OCI-LY7 (cell line): ENCODE results near the gene TTC28. TPM values are rescaled to one million over a fixed set of nuclear protein-coding genes. Genes with fewer than 3 reads are reported as not detected.
"Not testable (repeated sequence)": the region's sequence is repeated elsewhere in the genome, so short reads cannot be mapped to it uniquely, and the experiment has no call there.

Experiments used
- BruUV-seq: library from RNA; stranded (reverse); fragments of 400-500 nt; replicated peaks from 2 replicates; lab custom pipeline; 2021; lab: Mats Ljungman, UMichigan
- CTCF ChIA-PET: fragments of 300-600 bp; sonication (Branson Sonifier 250); formaldehyde crosslinking; loops from one replicate; lab custom pipeline; 2022; ENCODE audit warnings: antibody characterized with exemption; ENCODE audit not compliant: unreplicated experiment; lab: Charles Lee
- POLR2A ChIA-PET: fragments of 300-600 bp; sonication (Branson Sonifier 250); formaldehyde crosslinking; loops from one replicate; lab custom pipeline; 2022; ENCODE audit warnings: antibody characterized with exemption; lab: Charles Lee
- DNase-seq: peaks from one replicate; pipeline ENCODE4 v3.0.0-alpha.2; 2015; ENCODE audit warnings: low spot score
- H2AFZ ChIP-seq: fragments of 200-600 bp; sonication (generic), shearing (Covaris generic); 2 replicates; pipeline ENCODE4 v1.6.1; 2014; ENCODE audit warnings: mild to moderate bottlenecking, antibody characterized with exemption, low read length, moderate library complexity
- H3K27ac ChIP-seq: fragments of 200-600 bp; sonication (generic); 2 replicates; pipeline ENCODE4 v1.5.1; 2014; ENCODE audit warnings: mixed run types, low read depth, mild to moderate bottlenecking, moderate library complexity, low read length, inconsistent platforms; ENCODE audit not compliant: poor library complexity, severe bottlenecking
- H3K36me3 ChIP-seq: fragments of 200-600 bp; sonication (generic); 2 replicates; pipeline ENCODE4 v1.6.1; 2014; ENCODE audit warnings: mild to moderate bottlenecking, antibody characterized with exemption, low read length, moderate library complexity, mixed read lengths; ENCODE audit not compliant: insufficient read depth
- H3K4me1 ChIP-seq: fragments of 200-600 bp; sonication (generic); 2 replicates; pipeline ENCODE4 v1.5.1; 2014; ENCODE audit warnings: mild to moderate bottlenecking, low read length; ENCODE audit not compliant: insufficient read depth, poor library complexity, severe bottlenecking
- H3K4me2 ChIP-seq: fragments of 200-600 bp; sonication (generic); 2 replicates; pipeline ENCODE4 v1.6.1; 2014; ENCODE audit warnings: mild to moderate bottlenecking, low read length
- H3K4me3 ChIP-seq: fragments of 200-600 bp; sonication (generic); 2 replicates; pipeline ENCODE4 v1.5.1; 2014; ENCODE audit warnings: mild to moderate bottlenecking, low read depth, low read length; ENCODE audit not compliant: poor library complexity, severe bottlenecking
- H3K79me2 ChIP-seq: fragments of 200-600 bp; sonication (generic); 2 replicates; pipeline ENCODE4 v1.6.1; 2016; ENCODE audit warnings: low read depth, mild to moderate bottlenecking, low read length, moderate library complexity, mixed read lengths; ENCODE audit not compliant: insufficient read depth
- H3K9me2 ChIP-seq: fragments of 200-600 bp; sonication (generic); 2 replicates; pipeline ENCODE4 v1.6.1; 2016; ENCODE audit warnings: mild to moderate bottlenecking, low read length, mixed read lengths; ENCODE audit not compliant: insufficient read depth
- H3K9me3 ChIP-seq: fragments of 200-600 bp; sonication (generic); 2 replicates; pipeline ENCODE4 v1.6.1; 2014; ENCODE audit warnings: mild to moderate bottlenecking, mixed run types, low read length, mixed read lengths
- H4K20me1 ChIP-seq: fragments of 200-600 bp; sonication (generic); 2 replicates; pipeline ENCODE4 v1.6.1; 2014; ENCODE audit warnings: mild to moderate bottlenecking, antibody characterized with exemption, low read length, moderate library complexity, mixed read lengths; ENCODE audit not compliant: insufficient read depth
- CTCF ChIP-seq: fragments of 200-600 bp; sonication (generic); conservative IDR thresholded peaks from 2 replicates; pipeline ENCODE4 v1.5.1; 2014; ENCODE audit warnings: mild to moderate bottlenecking, antibody characterized with exemption, low read length, moderate library complexity, mixed read lengths
- EZH2phosphoT487 ChIP-seq: fragments of 200-600 bp; sonication (generic); IDR thresholded peaks from 2 replicates; pipeline ENCODE4 v1.6.1; 2018; ENCODE audit warnings: low read depth, borderline replicate concordance, mild to moderate bottlenecking, mixed run types, antibody characterized with exemption, low read length, moderate library complexity, mixed read lengths
- intact Hi-C: fragments of 100-400 bp; cut with micrococcal nuclease; formaldehyde crosslinking; loops from one replicate; pipeline ENCODE4 v1.10.0; 2022; ENCODE audit not compliant: unreplicated experiment
- total RNA-seq, 2 experiments: library from RNA; depleted of rRNA in 1 of 2; stranded (reverse); fragments of >200 nt in 1 of 2; shearing (Covaris generic) in 1 of 2; gene quantifications; 2 replicates each; pipeline ENCODE4 v1.2.3, GENCODE V29; 2014 to 2022

Gene TTC28
- total RNA-seq, 2 experiments from 2014 or later: under 0.01 to 0.55 TPM

GRCh38 chr22:28198692-28199091 is 480.9 kb downstream of the TTC28 start:
- H3K79me2 ChIP-seq: no peaks in the 10 kb centered on the region
- ChIA-PET CTCF (no interaction called here), POLR2A (no interaction called here)
- no peak overlapping the region for H2AFZ ChIP-seq
- TF ChIP-seq CTCF (no peak), EZH2phosphoT487 (no peak)
- no peaks in the 10 kb centered on the region for H3K4me1 ChIP-seq
- no peak for DNase-seq
- H3K9me2 ChIP-seq: no peaks in the 10 kb centered on the region
- H3K27ac ChIP-seq: no peak overlapping the region
- H3K36me3 ChIP-seq: no peaks in the 10 kb centered on the region
- no peak overlapping the region for H3K4me3 ChIP-seq
- H4K20me1 ChIP-seq: no peaks in the 10 kb centered on the region
- H3K4me2 ChIP-seq: no peak overlapping the region
- no peaks in the 10 kb centered on the region for H3K9me3 ChIP-seq
- intact Hi-C loops: no loop called here
- BruUV-seq: no TSS peak

GRCh38 chr22:28191571-28191970 is 488.1 kb downstream of the TTC28 start:
- H2AFZ ChIP-seq, intact Hi-C loops, H3K27ac ChIP-seq, H3K4me2 ChIP-seq, CTCF ChIA-PET, H3K9me2 ChIP-seq, H3K9me3 ChIP-seq, H3K4me1 ChIP-seq, H4K20me1 ChIP-seq, BruUV-seq, H3K36me3 ChIP-seq, DNase-seq, H3K4me3 ChIP-seq, H3K79me2 ChIP-seq: not testable (repeated sequence)
- POLR2A ChIA-PET: interaction anchor here (0.7 kb wide), 1 partner anchor 153 kb away, joined by 3 read pairs; no protein-coding TSS in a partner anchor

- intact Hi-C loops: no loop called here
Observed at GRCh38 chr22:28188178-28188879, 491.3 kb downstream of the TTC28 start.

More at GRCh38 chr22:28188178-28188879, 491.3 kb downstream of the TTC28 start:
- ChIA-PET POLR2A (no interaction called here), CTCF (no interaction called here)
- BruUV-seq: no TSS peak
- H3K4me3 ChIP-seq: no peak overlapping the region
- H2AFZ ChIP-seq: no peak overlapping the region
- no peaks in the 10 kb centered on the region for H3K9me2 ChIP-seq
- H3K27ac ChIP-seq: no peak overlapping the region
- no peaks in the 10 kb centered on the region for H3K79me2 ChIP-seq
- no peaks in the 10 kb centered on the region for H3K9me3 ChIP-seq
- no peak overlapping the region for H3K4me2 ChIP-seq
- H3K36me3 ChIP-seq: no peaks in the 10 kb centered on the region
- H3K4me1 ChIP-seq: no peaks in the 10 kb centered on the region
- no peaks in the 10 kb centered on the region for H4K20me1 ChIP-seq
- no peak for TF ChIP-seq CTCF
- TF ChIP-seq EZH2phosphoT487: no peak
- DNase-seq: no peak
